ENCODE results near the gene SLC25A1. TPM values are rescaled to one million over a fixed set of nuclear protein-coding genes. Genes with fewer than 3 reads are reported as not detected.

Gene SLC25A1
- polyA plus RNA-seq, 1 of the 3 experiments (the other 2 are of a cell fraction), result 44.7 TPM

DNA sequence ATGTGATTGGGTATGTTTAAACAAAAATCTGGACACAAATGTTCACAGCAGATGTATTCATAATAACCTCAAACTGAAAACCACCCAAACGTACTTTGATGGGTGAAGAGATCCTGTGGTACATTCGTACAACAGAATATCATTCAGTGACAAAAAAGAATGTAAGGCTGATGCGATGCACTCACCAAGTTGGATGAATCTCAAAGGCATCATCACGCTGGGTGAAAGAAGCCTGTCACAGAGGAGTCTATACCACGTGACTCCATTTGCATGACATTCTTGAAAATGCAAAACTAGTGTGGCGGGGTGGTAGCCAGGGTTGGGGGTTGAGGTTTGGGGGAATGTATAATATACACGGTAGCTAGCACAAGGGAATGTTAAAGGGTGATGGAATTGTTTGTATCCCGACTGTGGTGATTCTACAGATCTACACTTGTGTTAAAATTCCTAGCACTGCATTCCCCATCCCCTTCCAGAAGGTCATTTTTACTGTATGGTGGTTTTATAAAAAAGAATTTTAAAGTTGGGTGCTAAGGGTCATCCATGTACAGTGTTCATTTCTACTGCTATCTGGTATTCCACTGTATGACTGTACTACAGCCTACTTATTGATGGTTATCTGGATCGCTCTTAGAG, 35.0 kb upstream of the SLC25A1 start:
- CTCF ChIA-PET, result no interaction called here

More for the DNA sequence above, 35.0 kb upstream of the SLC25A1 start:
- Histone ChIP-seq H3K9me3 (no peaks in the 10 kb centered on the region), H3F3A (replicated peaks; ENCODE audit: insufficient read depth) (peaks cover 8% of the 10 kb centered on the region), H3K79me2 (ENCODE audit: insufficient read depth) (no peaks in the 10 kb centered on the region), H3K4me1 (ENCODE audit: control insufficient read depth in 1 of 2, insufficient read depth in 2 of 2, low read depth in 1 of 2, low read length in 1 of 2) (peaks cover 0 to 20% of the 10 kb centered on the region in 2 experiments; a peak in 2 of 4 replicates), H3K27me3 (ENCODE audit: insufficient read depth) (no peaks in the 10 kb centered on the region), H3K9me2 (no peaks in the 10 kb centered on the region), H2AFZ (ENCODE audit: low read depth) (no peak overlapping the region), H3K9ac (no peak overlapping the region), H3K36me3 (replicated peaks in 1 of 2; ENCODE audit: control insufficient read depth in 1 of 2, insufficient read depth in 2 of 2, low read length in 1 of 2) (peaks cover 0 to 22% of the 10 kb centered on the region in 2 experiments), H3K4me3 (ENCODE audit: low read depth in 2 of 2, low read length in 1 of 2) (no peak overlapping the region), H3K4me2 (no peak overlapping the region), H4K20me1 (ENCODE audit: insufficient read depth) (no peaks in the 10 kb centered on the region), H3K27ac (ENCODE audit: low read depth in 2 of 2, low read length in 1 of 2) (no peak overlapping the region)
- TF ChIP-seq RCOR1 (IDR thresholded peaks at IDR 0.05; ENCODE audit: low read length) (no peak), FOSL2 (IDR thresholded peaks at IDR 0.05; ENCODE audit: borderline replicate concordance, low read depth) (no peak), FOXJ3 (CRISPR knock-in tag; IDR thresholded peaks at IDR 0.05) (no peak), CHD2 (IDR thresholded peaks at IDR 0.05; ENCODE audit: low read length, partially characterized antibody) (no peak), EP300 (IDR thresholded peaks at IDR 0.05; ENCODE audit: borderline replicate concordance in 1 of 2, low read depth in 1 of 2, low read length in 1 of 2) (no peak), NRF1 (IDR thresholded peaks at IDR 0.05; ENCODE audit: low read depth, low read length) (no peak)
- TF ChIP-seq, protein P1, sequence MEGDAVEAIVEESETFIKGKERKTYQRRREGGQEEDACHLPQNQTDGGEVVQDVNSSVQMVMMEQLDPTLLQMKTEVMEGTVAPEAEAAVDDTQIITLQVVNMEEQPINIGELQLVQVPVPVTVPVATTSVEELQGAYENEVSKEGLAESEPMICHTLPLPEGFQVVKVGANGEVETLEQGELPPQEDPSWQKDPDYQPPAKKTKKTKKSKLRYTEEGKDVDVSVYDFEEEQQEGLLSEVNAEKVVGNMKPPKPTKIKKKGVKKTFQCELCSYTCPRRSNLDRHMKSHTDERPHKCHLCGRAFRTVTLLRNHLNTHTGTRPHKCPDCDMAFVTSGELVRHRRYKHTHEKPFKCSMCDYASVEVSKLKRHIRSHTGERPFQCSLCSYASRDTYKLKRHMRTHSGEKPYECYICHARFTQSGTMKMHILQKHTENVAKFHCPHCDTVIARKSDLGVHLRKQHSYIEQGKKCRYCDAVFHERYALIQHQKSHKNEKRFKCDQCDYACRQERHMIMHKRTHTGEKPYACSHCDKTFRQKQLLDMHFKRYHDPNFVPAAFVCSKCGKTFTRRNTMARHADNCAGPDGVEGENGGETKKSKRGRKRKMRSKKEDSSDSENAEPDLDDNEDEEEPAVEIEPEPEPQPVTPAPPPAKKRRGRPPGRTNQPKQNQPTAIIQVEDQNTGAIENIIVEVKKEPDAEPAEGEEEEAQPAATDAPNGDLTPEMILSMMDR (IDR thresholded peaks at IDR 0.05), result no peak
- TF ChIP-seq, protein P2, sequence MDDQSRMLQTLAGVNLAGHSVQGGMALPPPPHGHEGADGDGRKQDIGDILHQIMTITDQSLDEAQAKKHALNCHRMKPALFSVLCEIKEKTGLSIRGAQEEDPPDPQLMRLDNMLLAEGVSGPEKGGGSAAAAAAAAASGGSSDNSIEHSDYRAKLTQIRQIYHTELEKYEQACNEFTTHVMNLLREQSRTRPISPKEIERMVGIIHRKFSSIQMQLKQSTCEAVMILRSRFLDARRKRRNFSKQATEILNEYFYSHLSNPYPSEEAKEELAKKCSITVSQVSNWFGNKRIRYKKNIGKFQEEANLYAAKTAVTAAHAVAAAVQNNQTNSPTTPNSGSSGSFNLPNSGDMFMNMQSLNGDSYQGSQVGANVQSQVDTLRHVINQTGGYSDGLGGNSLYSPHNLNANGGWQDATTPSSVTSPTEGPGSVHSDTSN (IDR thresholded peaks at IDR 0.05), result no peak
- TF ChIP-seq, protein P3, sequence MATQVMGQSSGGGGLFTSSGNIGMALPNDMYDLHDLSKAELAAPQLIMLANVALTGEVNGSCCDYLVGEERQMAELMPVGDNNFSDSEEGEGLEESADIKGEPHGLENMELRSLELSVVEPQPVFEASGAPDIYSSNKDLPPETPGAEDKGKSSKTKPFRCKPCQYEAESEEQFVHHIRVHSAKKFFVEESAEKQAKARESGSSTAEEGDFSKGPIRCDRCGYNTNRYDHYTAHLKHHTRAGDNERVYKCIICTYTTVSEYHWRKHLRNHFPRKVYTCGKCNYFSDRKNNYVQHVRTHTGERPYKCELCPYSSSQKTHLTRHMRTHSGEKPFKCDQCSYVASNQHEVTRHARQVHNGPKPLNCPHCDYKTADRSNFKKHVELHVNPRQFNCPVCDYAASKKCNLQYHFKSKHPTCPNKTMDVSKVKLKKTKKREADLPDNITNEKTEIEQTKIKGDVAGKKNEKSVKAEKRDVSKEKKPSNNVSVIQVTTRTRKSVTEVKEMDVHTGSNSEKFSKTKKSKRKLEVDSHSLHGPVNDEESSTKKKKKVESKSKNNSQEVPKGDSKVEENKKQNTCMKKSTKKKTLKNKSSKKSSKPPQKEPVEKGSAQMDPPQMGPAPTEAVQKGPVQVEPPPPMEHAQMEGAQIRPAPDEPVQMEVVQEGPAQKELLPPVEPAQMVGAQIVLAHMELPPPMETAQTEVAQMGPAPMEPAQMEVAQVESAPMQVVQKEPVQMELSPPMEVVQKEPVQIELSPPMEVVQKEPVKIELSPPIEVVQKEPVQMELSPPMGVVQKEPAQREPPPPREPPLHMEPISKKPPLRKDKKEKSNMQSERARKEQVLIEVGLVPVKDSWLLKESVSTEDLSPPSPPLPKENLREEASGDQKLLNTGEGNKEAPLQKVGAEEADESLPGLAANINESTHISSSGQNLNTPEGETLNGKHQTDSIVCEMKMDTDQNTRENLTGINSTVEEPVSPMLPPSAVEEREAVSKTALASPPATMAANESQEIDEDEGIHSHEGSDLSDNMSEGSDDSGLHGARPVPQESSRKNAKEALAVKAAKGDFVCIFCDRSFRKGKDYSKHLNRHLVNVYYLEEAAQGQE (IDR thresholded peaks at IDR 0.05; ENCODE audit: low read depth, low read length), result no peak
- TF ChIP-seq, protein P4, sequence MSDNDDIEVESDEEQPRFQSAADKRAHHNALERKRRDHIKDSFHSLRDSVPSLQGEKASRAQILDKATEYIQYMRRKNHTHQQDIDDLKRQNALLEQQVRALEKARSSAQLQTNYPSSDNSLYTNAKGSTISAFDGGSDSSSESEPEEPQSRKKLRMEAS (IDR thresholded peaks at IDR 0.05; ENCODE audit: low read depth), result no peak
- TF ChIP-seq, protein P5, sequence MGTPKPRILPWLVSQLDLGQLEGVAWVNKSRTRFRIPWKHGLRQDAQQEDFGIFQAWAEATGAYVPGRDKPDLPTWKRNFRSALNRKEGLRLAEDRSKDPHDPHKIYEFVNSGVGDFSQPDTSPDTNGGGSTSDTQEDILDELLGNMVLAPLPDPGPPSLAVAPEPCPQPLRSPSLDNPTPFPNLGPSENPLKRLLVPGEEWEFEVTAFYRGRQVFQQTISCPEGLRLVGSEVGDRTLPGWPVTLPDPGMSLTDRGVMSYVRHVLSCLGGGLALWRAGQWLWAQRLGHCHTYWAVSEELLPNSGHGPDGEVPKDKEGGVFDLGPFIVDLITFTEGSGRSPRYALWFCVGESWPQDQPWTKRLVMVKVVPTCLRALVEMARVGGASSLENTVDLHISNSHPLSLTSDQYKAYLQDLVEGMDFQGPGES (IDR thresholded peaks at IDR 0.05; ENCODE audit: low read depth, low read length), result no peak
- 95% methylated on average over 9 of the region's 9 CpGs for WGBS (ENCODE audit: low lambda C conversion rate)
- no peak for DNase-seq
- POLR2A ChIA-PET, result no interaction called here
